CMK (cell line): ENCODE measurements around the gene PMM2.
"Not testable (repeated sequence)": the region's sequence is repeated elsewhere in the genome, so short reads cannot be mapped to it uniquely, and the experiment has no call there.

Experiments
- DNase-seq: peaks from one replicate; pipeline ENCODE4 v3.0.0-alpha.2; 2010; ENCODE audit warnings: low read depth

Gene PMM2

GRCh38 chr16:8782673-8783072 is 15.0 kb upstream of the PMM2 start:
- no peak for DNase-seq

GRCh38 chr16:8785408-8785807 is 12.2 kb upstream of the PMM2 start:
- DNase-seq, result no peak

GRCh38 chr16:8786316-8786715 is 11.3 kb upstream of the PMM2 start:
- DNase-seq, result not testable (repeated sequence)

GRCh38 chr16:8788578-8789172 is 9.0 kb upstream of the PMM2 start:
- DNase-seq, result no peak

GRCh38 chr16:8795091-8795490 is 2.5 kb upstream of the PMM2 start:
- no peak for DNase-seq

- no peak for DNase-seq
These were observed 1.8 kb upstream of the PMM2 start for GRCh38 chr16:8795818-8796217.

- DNase-seq, result no peak
These were observed 923 bp upstream of the PMM2 start for GRCh38 chr16:8796469-8797363.

GRCh38 chr16:8798174-8798527 is 512 bp downstream of the PMM2 start:
- no peak for DNase-seq

GRCh38 chr16:8798535-8799157 is 1.0 kb downstream of the PMM2 start:
- DNase-seq, result no peak

- no peak for DNase-seq
These were observed 4.1 kb downstream of the PMM2 start for GRCh38 chr16:8801701-8802100.

GRCh38 chr16:8803733-8804132 is 6.1 kb downstream of the PMM2 start:
- not testable (repeated sequence) for DNase-seq

GRCh38 chr16:8804313-8804712 is 6.7 kb downstream of the PMM2 start:
- DNase-seq, result no peak

- DNase-seq, result no peak
These were observed 8.8 kb downstream of the PMM2 start for GRCh38 chr16:8806272-8806983.

- no peak for DNase-seq
These were observed 9.6 kb downstream of the PMM2 start for GRCh38 chr16:8807189-8807588.

GRCh38 chr16:8808009-8808408 is 10.4 kb downstream of the PMM2 start:
- DNase-seq, result no peak

GRCh38 chr16:8808613-8809353 is 11.1 kb downstream of the PMM2 start:
- no peak for DNase-seq

- no peak for DNase-seq
These were observed 14.7 kb downstream of the PMM2 start for GRCh38 chr16:8812162-8812843.

- DNase-seq, result no peak
These were observed 16.6 kb downstream of the PMM2 start for GRCh38 chr16:8814095-8814806.

GRCh38 chr16:8816967-8817655 is 19.5 kb downstream of the PMM2 start:
- no peak for DNase-seq
